AG04450 (cell line): ENCODE measurements around the gene IRX3. TPM values are rescaled to one million over a fixed set of nuclear protein-coding genes. Genes with fewer than 3 reads are reported as not detected.

ENCODE experiments used
- CTCF ChIA-PET: fragments of 300-600, 350-600 bp; formaldehyde crosslinking; extraction: SDS; loops from one replicate; lab custom pipeline; 2022; ENCODE audit warnings: antibody characterized with exemption, inconsistent platforms; lab: Charles Lee
- POLR2A ChIA-PET: fragments of 350-600 bp; formaldehyde crosslinking; extraction: SDS; loops from one replicate; lab custom pipeline; 2021; ENCODE audit warnings: antibody characterized with exemption, inconsistent platforms; lab: Yijun Ruan, JAX
- DNase-seq: peaks from one replicate; pipeline ENCODE4 v3.0.0-alpha.2; 2011; ENCODE audit warnings: low read depth, low spot score
- H3K27ac ChIP-seq: one replicate; pipeline ENCODE4 v1.5.1; 2012; ENCODE audit warnings: low read depth, low read length, control low read depth
- H3K27me3 ChIP-seq: one replicate; pipeline ENCODE4 v1.6.0; 2012; ENCODE audit warnings: low read length; ENCODE audit not compliant: control insufficient read depth, insufficient read depth
- H3K4me3 ChIP-seq: 2 replicates; pipeline ENCODE4 v1.5.1; 2011; ENCODE audit warnings: mild to moderate bottlenecking, low read depth, low read length, control low read depth
- H3K9me3 ChIP-seq: 2 replicates; pipeline ENCODE4 v1.5.1; 2012; ENCODE audit warnings: low read length; ENCODE audit not compliant: control insufficient read depth, insufficient read depth
- CTCF ChIP-seq: IDR thresholded peaks from 2 replicates; pipeline ENCODE4 v1.5.1; 2011; ENCODE audit warnings: low read depth, low read length, control low read depth, inconsistent platforms
- polyA plus RNA-seq: library from polyadenylated mRNA; depleted of rRNA; stranded (reverse); fragments of >200 nt; gene quantifications from 2 replicates; pipeline ENCODE4 v1.2.3, GENCODE V29; 2011

The IRX3 gene
- polyA plus RNA-seq, 1 experiment, result not detected

- Histone ChIP-seq H3K27ac (no peak overlapping the region), H3K27me3 (peaks cover 6% of the 10 kb centered on the region), H3K4me3 (no peak overlapping the region), H3K9me3 (no peaks in the 10 kb centered on the region)
- no peak for TF ChIP-seq CTCF
- CTCF ChIA-PET, result no interaction called here
- DNase-seq, result no peak
- POLR2A ChIA-PET, result no interaction called here
Measured at GRCh38 chr16:54317101-54317611, 30.6 kb upstream of the IRX3 start.

- TF ChIP-seq CTCF, result no peak
- CTCF ChIA-PET, result no interaction called here
- POLR2A ChIA-PET, result no interaction called here
- no peak for DNase-seq
- Histone ChIP-seq H3K27me3 (peaks cover 6% of the 10 kb centered on the region), H3K4me3 (no peak overlapping the region), H3K27ac (no peak overlapping the region), H3K9me3 (no peaks in the 10 kb centered on the region)
Measured at GRCh38 chr16:54316095-54316889, 29.7 kb upstream of the IRX3 start.

- DNase-seq, result no peak
- H3K27me3 ChIP-seq, result peaks cover 4% of the 10 kb centered on the region
- no peaks in the 10 kb centered on the region for H3K9me3 ChIP-seq
- H3K4me3 ChIP-seq, result no peak overlapping the region
- no peak for TF ChIP-seq CTCF
- CTCF ChIA-PET, result no interaction called here
- no peak overlapping the region for H3K27ac ChIP-seq
- POLR2A ChIA-PET, result no interaction called here
Measured at GRCh38 chr16:54313789-54314188, 27.2 kb upstream of the IRX3 start.

- Histone ChIP-seq H3K4me3 (no peak overlapping the region), H3K9me3 (no peaks in the 10 kb centered on the region), H3K27ac (no peak overlapping the region), H3K27me3 (peaks cover 4% of the 10 kb centered on the region)
- DNase-seq, result no peak
- no peak for TF ChIP-seq CTCF
- POLR2A ChIA-PET, result no interaction called here
- CTCF ChIA-PET, result no interaction called here
Measured at GRCh38 chr16:54312502-54312991, 26.0 kb upstream of the IRX3 start.

GRCh38 chr16:54309341-54309740, 22.8 kb upstream of the IRX3 start:
- Histone ChIP-seq H3K4me3 (no peak overlapping the region), H3K9me3 (no peaks in the 10 kb centered on the region), H3K27ac (no peak overlapping the region), H3K27me3 (no peaks in the 10 kb centered on the region)
- TF ChIP-seq CTCF, result no peak
- ChIA-PET POLR2A (no interaction called here), CTCF (no interaction called here)
- no peak for DNase-seq
